Nephron (organoid): ENCODE results near the gene GIGYF2.

ENCODE experiments used
- H3K27ac Mint-ChIP-seq, 3 experiments: 2 replicates each; pipeline ENCODE4 v1.8.0; 2020; ENCODE audit warnings: mixed read lengths in 3 of 3, mild to moderate bottlenecking in 2 of 3, moderate library complexity in 1 of 3
- H3K27me3 Mint-ChIP-seq: 2 replicates; pipeline ENCODE4 v1.8.0; 2021; ENCODE audit warnings: low read depth, mild to moderate bottlenecking, moderate library complexity, mixed read lengths
- H3K36me3 Mint-ChIP-seq: 2 replicates; pipeline ENCODE4 v1.8.0; 2020; ENCODE audit warnings: low read depth, mixed read lengths
- H3K4me1 Mint-ChIP-seq: 2 replicates; pipeline ENCODE4 v1.8.0; 2020; ENCODE audit warnings: mixed read lengths
- H3K4me3 Mint-ChIP-seq, 3 experiments: 2 replicates each; pipeline ENCODE4 v1.8.0; 2020; ENCODE audit warnings: mild to moderate bottlenecking in 3 of 3, mixed read lengths in 3 of 3, moderate library complexity in 2 of 3
- H3K9me3 Mint-ChIP-seq: 2 replicates; pipeline ENCODE4 v1.8.0; 2020; ENCODE audit warnings: mixed read lengths
- TF ChIP-seq, protein P1 (sequence below), 3 experiments: fragments of 200-600 bp; sonication (generic); IDR thresholded peaks; one replicate each; pipeline ENCODE4 v1.5.0; 2021; ENCODE audit warnings: antibody characterized with exemption in 3 of 3; ENCODE audit not compliant: unreplicated experiment in 3 of 3

The GIGYF2 gene

DNA sequence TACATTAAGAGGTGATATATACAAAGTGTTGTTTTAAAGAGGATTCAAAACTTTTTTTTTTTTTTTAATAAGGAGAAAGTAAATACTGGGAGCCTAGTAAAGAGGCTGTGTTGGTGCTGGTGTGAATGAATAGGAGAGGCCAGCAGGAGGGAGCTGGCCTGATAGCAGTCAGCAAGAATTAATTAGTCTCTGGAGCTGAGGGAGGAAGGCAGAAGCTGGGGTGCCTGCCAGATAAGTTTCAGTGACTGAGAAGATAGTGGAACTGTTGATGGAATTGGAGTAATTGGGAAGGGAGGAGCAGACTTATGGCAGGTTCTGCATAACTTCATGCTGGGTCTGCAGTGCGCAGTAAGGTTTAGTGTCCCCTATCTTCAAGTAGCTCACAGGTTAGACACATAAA, 136.7 kb downstream of the GIGYF2 start:
- TF ChIP-seq, protein P1, sequence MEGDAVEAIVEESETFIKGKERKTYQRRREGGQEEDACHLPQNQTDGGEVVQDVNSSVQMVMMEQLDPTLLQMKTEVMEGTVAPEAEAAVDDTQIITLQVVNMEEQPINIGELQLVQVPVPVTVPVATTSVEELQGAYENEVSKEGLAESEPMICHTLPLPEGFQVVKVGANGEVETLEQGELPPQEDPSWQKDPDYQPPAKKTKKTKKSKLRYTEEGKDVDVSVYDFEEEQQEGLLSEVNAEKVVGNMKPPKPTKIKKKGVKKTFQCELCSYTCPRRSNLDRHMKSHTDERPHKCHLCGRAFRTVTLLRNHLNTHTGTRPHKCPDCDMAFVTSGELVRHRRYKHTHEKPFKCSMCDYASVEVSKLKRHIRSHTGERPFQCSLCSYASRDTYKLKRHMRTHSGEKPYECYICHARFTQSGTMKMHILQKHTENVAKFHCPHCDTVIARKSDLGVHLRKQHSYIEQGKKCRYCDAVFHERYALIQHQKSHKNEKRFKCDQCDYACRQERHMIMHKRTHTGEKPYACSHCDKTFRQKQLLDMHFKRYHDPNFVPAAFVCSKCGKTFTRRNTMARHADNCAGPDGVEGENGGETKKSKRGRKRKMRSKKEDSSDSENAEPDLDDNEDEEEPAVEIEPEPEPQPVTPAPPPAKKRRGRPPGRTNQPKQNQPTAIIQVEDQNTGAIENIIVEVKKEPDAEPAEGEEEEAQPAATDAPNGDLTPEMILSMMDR (IDR thresholded peaks at IDR 0.05; ENCODE audit: unreplicated experiment in 3 of 3): no peak
- H3K36me3 Mint-ChIP-seq: peaks cover 80% of the 10 kb centered on the region
- H3K9me3 Mint-ChIP-seq: no peaks in the 10 kb centered on the region
- H3K4me1 Mint-ChIP-seq: peaks cover 8% of the 10 kb centered on the region
- no peak overlapping the region for H3K4me3 Mint-ChIP-seq
- peak overlapping the region in 2 of 3 experiments; percentile 26 to 74 for H3K27ac Mint-ChIP-seq
- H3K27me3 Mint-ChIP-seq: no peaks in the 10 kb centered on the region

- Mint-ChIP-seq H3K4me1 (peaks cover 8% of the 10 kb centered on the region), H3K9me3 (no peaks in the 10 kb centered on the region), H3K36me3 (peaks cover 79% of the 10 kb centered on the region), H3K4me3 (no peak overlapping the region), H3K27me3 (no peaks in the 10 kb centered on the region), H3K27ac (no peak overlapping the region)
- TF ChIP-seq, protein P1 (IDR thresholded peaks at IDR 0.05; ENCODE audit: unreplicated experiment in 3 of 3): no peak
Measured at GRCh38 chr2:232835687-232836208, 138.6 kb downstream of the GIGYF2 start.

- H3K4me3 Mint-ChIP-seq: no peak overlapping the region
- peaks cover 8% of the 10 kb centered on the region for H3K4me1 Mint-ChIP-seq
- no peak overlapping the region for H3K27ac Mint-ChIP-seq
- TF ChIP-seq, protein P1 (IDR thresholded peaks at IDR 0.05; ENCODE audit: unreplicated experiment in 3 of 3): no peak
- no peaks in the 10 kb centered on the region for H3K27me3 Mint-ChIP-seq
- H3K36me3 Mint-ChIP-seq: peaks cover 75% of the 10 kb centered on the region
- no peaks in the 10 kb centered on the region for H3K9me3 Mint-ChIP-seq
Measured at GRCh38 chr2:232836934-232837333, 139.8 kb downstream of the GIGYF2 start.

DNA sequence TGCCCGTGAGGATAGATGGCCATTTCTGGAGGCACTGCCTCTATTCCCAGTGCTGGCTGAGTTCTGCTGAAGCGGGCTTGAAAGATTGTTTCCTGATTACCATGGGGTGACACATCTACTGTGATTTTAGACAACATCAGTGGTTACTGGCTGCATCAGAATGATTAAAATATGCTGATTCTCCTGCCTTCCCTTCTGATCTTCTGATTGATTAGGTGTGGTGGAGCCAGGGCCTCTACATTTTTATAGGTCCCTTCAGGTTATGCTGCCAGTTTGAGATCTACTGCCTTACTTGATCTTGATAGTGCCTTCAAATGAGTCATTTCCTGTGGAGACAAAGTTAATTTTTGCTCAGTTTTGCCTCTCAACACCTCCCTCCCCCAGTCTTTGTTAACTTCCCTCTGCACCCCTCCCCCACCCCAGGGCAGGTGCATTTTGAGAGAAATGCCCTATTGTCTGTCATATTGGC, 141.3 kb downstream of the GIGYF2 start:
- peaks cover 75% of the 10 kb centered on the region for H3K36me3 Mint-ChIP-seq
- H3K27me3 Mint-ChIP-seq: no peaks in the 10 kb centered on the region
- peaks cover 8% of the 10 kb centered on the region for H3K4me1 Mint-ChIP-seq
- TF ChIP-seq, protein P1 (IDR thresholded peaks at IDR 0.05; ENCODE audit: unreplicated experiment in 3 of 3): no peak
- H3K27ac Mint-ChIP-seq: peak overlapping the region in 2 of 3 experiments; percentile 21 to 33
- no peak overlapping the region for H3K4me3 Mint-ChIP-seq
- H3K9me3 Mint-ChIP-seq: no peaks in the 10 kb centered on the region

GRCh38 chr2:232839411-232840079, 142.4 kb downstream of the GIGYF2 start:
- no peak overlapping the region for H3K4me3 Mint-ChIP-seq
- peaks cover 75% of the 10 kb centered on the region for H3K36me3 Mint-ChIP-seq
- H3K27ac Mint-ChIP-seq: peak overlapping the region in 2 of 3 experiments; percentile 41 to 72

More at GRCh38 chr2:232839411-232840079, 142.4 kb downstream of the GIGYF2 start:
- no peaks in the 10 kb centered on the region for H3K9me3 Mint-ChIP-seq
- no peaks in the 10 kb centered on the region for H3K27me3 Mint-ChIP-seq
- peaks cover 8% of the 10 kb centered on the region for H3K4me1 Mint-ChIP-seq
- TF ChIP-seq, protein P1 (IDR thresholded peaks at IDR 0.05; ENCODE audit: unreplicated experiment in 3 of 3): no peak
